Measurements from ENCODE around the gene MRM2.

- TF ChIP-seq CTCF (conservative IDR thresholded peaks at IDR 0.05) (no peak), ZFX (IDR thresholded peaks at IDR 0.05) (no peak)
Measured at GRCh38 chr7:2198206-2198605, 43.8 kb downstream of the MRM2 start.

All from C4-2B (cell line).